NCI-H748 (cell line): Measurements from ENCODE around the gene ZGLP1.
"Not testable (repeated sequence)": the region's sequence is repeated elsewhere in the genome, so short reads cannot be mapped to it uniquely, and the experiment has no call there.

Experiments
- DNase-seq: peaks from one replicate; lab custom pipeline; 2025; ENCODE audit not compliant: unreplicated experiment; lab: John Stamatoyannopoulos, UW

Gene ZGLP1

GRCh38 chr19:10282043-10282442, 27.6 kb downstream of the ZGLP1 start:
- DNase-seq: not testable (repeated sequence)

- DNase-seq: no peak
Observed at GRCh38 chr19:10279737-10280442, 29.7 kb downstream of the ZGLP1 start.

- DNase-seq: no peak
Observed at GRCh38 chr19:10278935-10279334, 30.7 kb downstream of the ZGLP1 start.

DNA sequence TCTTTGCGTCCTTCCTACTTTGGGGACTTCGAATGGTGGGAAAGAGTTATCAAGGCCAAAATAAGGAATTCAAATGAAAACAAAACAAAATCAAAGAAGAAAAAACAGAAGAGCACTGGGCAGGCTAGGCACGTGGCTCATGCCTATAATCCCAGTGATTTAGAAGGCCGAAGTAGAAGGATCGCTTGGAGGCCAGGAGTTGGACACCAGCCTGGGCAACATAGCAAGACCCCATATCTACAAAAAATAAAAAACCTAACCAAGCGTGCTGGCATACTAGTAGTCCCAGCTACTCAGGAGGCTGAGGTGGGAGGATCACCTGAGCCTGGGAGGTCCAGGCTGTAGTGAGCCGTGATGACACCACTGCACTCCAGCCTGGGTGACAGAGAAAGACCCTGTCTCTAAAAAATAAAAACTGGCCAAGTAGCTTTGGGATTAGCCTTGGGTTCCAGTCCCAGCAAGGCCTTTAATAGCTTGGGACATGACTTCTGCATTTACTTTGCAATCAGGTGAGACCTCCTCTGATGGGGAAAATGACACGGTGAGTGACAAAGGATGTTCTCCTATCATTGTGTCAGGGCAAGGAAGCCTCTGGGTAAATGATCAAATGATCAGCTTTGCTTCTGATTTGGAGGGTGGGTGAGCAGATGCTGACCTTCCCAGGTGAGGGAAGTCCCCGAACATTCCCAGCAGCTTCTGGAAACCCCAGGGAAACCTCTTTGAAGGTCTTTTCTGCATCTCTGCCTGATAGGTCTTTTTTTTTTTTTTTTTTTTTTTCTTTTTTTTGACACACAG, 31.6 kb downstream of the ZGLP1 start:
- DNase-seq: no peak

GRCh38 chr19:10274589-10274988, 35.0 kb downstream of the ZGLP1 start:
- no peak for DNase-seq

DNA sequence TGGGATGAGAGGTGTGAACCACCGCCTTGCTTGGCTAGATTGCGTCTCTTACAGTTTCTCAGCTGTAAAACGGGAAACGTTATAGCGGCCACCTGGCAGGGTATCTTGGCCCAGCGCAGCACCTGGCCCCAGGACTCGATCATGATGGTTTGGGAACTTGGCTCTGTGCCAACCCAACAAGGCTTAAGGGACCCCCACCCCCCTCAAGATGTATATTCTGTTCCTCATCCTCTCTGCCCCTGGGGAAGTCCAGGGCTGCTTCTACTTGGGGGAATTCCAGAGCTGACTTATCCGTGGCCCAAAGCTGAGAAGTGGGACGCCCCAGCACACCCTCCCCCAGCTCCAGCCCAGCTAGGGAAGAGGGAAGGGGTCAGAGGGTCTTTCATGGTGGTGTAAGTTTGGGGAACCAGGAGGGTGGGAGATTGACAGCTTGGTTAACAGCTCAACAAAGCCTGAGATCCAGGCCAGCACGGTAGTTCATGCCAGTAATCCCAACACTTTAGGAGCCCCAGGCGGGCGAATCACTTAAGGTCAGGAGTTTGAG, 38.0 kb downstream of the ZGLP1 start:
- no peak for DNase-seq

- peak; percentile 37 for DNase-seq
Observed at GRCh38 chr19:10270616-10271394, 38.8 kb downstream of the ZGLP1 start, which contains the start of gene ICAM1. Gene ICAM1, plus strand, starts transcription at chr19:10271120. Its CDS starts 40 bp downstream, at chr19:10271160.

GRCh38 chr19:10270180-10270615, 39.4 kb downstream of the ZGLP1 start:
- DNase-seq: no peak

- DNase-seq: peak; percentile 68
Observed at GRCh38 chr19:10269333-10270179, 40.1 kb downstream of the ZGLP1 start.

DNA sequence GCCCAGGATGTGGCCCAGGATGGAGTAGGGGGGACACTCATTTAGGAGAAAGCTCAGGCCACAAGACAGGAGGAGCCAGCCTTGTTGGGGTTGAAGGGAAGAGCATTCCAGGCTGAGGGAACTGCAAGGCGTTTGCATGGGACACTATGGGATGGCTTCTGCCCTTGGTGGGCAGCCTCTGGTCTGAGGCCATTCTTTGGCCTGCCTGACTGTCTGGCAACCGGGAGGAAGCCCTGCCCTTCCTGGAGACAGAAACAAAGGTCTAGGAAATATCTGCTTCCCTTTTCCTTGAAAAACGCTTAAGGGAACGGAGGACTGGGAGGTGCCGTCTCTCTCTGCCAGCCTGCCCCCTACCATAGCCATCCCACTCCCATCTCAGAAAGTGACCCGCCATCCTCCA, 41.5 kb downstream of the ZGLP1 start:
- no peak for DNase-seq

DNA sequence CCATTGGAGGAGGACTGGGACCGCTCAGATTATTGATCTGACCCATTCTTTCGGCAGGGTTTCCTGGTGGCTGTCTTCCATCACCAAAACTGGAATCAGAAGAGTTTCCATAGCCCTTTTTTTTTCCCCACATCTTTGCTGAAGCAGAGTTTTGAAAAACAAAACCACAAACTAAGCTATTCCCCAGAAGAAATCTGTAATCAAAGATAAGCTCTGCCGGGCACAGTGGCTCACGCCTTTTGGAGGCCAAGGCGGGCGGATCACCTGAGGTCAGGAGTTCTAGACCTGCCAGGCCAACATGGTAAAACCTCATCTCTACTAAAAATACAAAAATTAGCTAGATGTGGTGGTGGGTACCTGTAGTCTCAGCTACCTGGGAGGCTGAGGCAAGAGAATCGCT, 42.9 kb downstream of the ZGLP1 start:
- DNase-seq: no peak

- DNase-seq: no peak
Observed at GRCh38 chr19:10262771-10263170, 46.8 kb downstream of the ZGLP1 start.

DNA sequence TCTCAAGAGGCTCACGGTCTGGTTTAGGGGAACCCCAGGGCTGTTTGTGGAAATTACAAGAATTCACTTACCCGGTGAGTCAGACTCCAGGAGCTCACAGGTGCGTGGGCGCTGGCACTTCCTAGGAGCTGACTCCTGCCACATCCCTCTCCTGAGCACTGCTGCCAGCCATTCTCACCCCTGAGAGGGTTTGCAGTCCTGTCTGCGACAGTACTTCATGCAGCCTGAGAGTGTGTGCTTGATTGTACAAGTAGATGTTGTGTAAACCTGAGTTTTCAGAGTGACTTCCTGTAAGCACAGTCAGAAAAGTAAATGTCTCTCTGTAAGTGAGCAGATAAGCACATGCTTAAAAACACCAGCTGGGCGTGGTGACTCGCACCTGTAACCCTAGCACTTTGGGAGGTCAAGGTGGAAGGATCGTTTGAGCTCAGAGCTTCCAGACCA, 49.5 kb downstream of the ZGLP1 start:
- DNase-seq: no peak

DNA sequence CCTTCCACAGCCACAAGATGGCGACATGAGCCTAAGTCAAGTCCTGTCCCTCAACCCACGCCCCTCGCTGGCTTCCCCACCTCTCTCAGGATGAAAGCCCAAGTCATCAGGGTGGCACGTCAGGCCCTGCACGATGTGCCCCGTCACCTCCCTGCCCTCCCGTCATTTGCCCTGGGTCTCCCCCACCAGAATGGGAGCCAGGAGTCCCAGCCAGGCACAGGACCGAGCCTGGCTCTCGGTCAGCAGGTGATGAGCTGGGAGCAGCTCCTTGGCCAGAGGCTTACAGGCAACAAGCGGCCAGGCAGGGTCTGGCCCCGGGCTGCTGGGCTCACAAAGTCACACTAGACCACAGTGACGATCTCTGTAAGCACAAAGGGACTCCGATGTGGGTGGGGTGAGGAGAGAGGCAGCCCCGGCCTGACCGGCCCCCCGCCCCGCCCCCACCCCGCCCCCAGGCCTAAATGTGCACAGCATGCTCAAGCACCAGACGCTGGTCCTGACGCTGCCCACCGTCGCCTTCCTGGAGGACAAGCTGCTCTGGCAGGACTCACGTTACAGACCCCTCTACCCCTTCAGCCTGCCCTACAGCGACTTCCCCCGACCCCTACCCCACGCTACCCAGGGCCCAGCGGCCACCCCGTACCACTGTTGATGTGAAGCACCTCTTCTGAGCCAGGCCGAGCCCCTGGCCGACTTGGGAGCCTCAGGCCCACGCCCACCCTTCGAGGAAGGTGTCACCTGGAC, 50.3 kb downstream of the ZGLP1 start:
- DNase-seq: peak; percentile 76

DNA sequence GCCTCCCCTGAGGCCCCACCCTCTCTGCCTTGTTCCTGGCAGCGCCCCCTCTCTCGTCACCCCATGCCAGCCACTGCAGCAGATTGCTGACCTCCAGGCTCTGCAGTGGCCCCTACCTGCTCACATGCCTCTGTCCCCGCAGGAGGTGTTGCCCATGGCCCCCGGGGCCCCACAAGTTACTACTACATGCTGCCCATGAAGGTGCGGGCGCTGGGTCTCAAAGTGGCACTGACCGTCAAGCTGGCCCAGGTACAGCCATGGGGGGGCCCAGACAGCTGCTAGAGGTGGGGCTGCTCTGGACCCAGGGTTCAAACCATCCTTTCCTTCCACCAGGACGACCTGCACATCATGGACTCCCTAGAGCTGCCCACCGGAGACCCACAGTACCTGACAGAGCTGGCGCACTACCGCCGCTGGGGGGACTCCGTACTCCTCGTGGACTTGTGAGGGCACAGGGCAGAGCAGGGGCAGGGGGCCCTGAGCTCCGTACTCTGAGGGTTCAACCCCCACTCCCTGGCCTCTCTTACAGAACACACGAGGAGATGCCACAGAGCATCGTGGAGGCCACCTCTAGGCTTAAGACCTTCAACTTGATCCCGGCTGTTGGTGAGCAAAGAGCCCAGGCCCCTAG, 51.4 kb downstream of the ZGLP1 start:
- no peak for DNase-seq

- no peak for DNase-seq
Observed at GRCh38 chr19:10256970-10257615, 52.5 kb downstream of the ZGLP1 start.

- DNase-seq: no peak
Observed at GRCh38 chr19:10256551-10256950, 53.1 kb downstream of the ZGLP1 start.

DNA sequence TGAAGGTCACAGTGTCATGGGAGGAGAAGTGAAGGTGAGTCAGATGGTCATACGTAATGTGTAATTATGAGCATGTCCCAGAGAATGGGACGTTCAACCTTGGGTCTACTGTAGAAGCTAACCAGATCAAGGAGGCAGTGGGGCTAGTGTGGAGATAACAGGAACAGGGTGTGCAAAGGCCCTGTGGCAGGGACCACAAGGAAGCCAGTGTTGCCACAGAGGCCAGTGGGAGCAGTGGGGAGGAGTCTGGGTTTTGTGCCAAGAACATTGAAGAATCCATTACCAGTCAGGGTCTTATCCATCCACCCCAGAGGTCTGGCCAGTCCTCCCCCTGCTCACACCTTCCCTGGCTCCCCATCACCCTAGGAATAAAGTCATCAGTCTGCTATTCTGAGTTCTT, 54.3 kb downstream of the ZGLP1 start:
- DNase-seq: no peak
